Midbrain (tissue), 1 donor: ENCODE measurements around the gene SHROOM3.
"Not testable (repeated sequence)": the region's sequence is repeated elsewhere in the genome, so short reads cannot be mapped to it uniquely, and the experiment has no call there.

Experiments used
- DNase-seq: peaks from one replicate; lab custom pipeline; 2025; lab: John Stamatoyannopoulos, UW

Gene SHROOM3

GRCh38 chr4:76697129-76697803, 262.2 kb downstream of the SHROOM3 start:
- DNase-seq, result no peak

GRCh38 chr4:76698141-76698540, 263.1 kb downstream of the SHROOM3 start:
- no peak for DNase-seq

- no peak for DNase-seq
Measured at GRCh38 chr4:76699751-76700310, 264.8 kb downstream of the SHROOM3 start.

- DNase-seq, result no peak
Measured at GRCh38 chr4:76702440-76703122, 267.6 kb downstream of the SHROOM3 start.

- DNase-seq, result no peak
Measured at GRCh38 chr4:76703123-76703490, 268.1 kb downstream of the SHROOM3 start.

- DNase-seq, result no peak
Measured at GRCh38 chr4:76703676-76704075, 268.6 kb downstream of the SHROOM3 start.

GRCh38 chr4:76704133-76704881, 269.3 kb downstream of the SHROOM3 start:
- DNase-seq, result no peak

- no peak for DNase-seq
Measured at GRCh38 chr4:76705472-76705871, 270.4 kb downstream of the SHROOM3 start.

GRCh38 chr4:76706581-76706980, 271.6 kb downstream of the SHROOM3 start:
- DNase-seq, result no peak

GRCh38 chr4:76708971-76709771, 274.1 kb downstream of the SHROOM3 start:
- DNase-seq, result no peak

- DNase-seq, result no peak
Measured at GRCh38 chr4:76709772-76710090, 274.7 kb downstream of the SHROOM3 start.

- no peak for DNase-seq
Measured at GRCh38 chr4:76712564-76712963, 277.5 kb downstream of the SHROOM3 start.

- no peak for DNase-seq
Measured at GRCh38 chr4:76714226-76714625, 279.2 kb downstream of the SHROOM3 start.

- DNase-seq, result no peak
Measured at GRCh38 chr4:76716020-76716419, 281.0 kb downstream of the SHROOM3 start.

- no peak for DNase-seq
Measured at GRCh38 chr4:76716658-76717057, 281.6 kb downstream of the SHROOM3 start.

- DNase-seq, result no peak
Measured at GRCh38 chr4:76717431-76717830, 282.4 kb downstream of the SHROOM3 start.

- no peak for DNase-seq
Measured at GRCh38 chr4:76718021-76718420, 283.0 kb downstream of the SHROOM3 start.

GRCh38 chr4:76718831-76719230, 283.8 kb downstream of the SHROOM3 start:
- no peak for DNase-seq

- no peak for DNase-seq
Measured at GRCh38 chr4:76720121-76720520, 285.1 kb downstream of the SHROOM3 start.

- not testable (repeated sequence) for DNase-seq
Measured at GRCh38 chr4:76722146-76722545, 287.1 kb downstream of the SHROOM3 start.

GRCh38 chr4:76722838-76723237, 287.8 kb downstream of the SHROOM3 start:
- no peak for DNase-seq

GRCh38 chr4:76723373-76723772, 288.3 kb downstream of the SHROOM3 start:
- no peak for DNase-seq
